GM21367 (cell line): ENCODE data around the gene PHLPP1.

Source experiments
- ATAC-seq: cut with Tn5 transposase; IDR thresholded peaks from one replicate; pipeline ENCODE4 v1.9.1; 2021; ENCODE audit not compliant: unreplicated experiment

Gene PHLPP1

GRCh38 chr18:62844850-62845643 lies 129.7 kb downstream of the PHLPP1 start:
- ATAC-seq, result no peak

- no peak for ATAC-seq
Observed at GRCh38 chr18:62846313-62846712, 131.0 kb downstream of the PHLPP1 start.

GRCh38 chr18:62847081-62847480 lies 131.7 kb downstream of the PHLPP1 start:
- no peak for ATAC-seq

- ATAC-seq, result no peak
Observed at GRCh38 chr18:62848946-62849345, 133.6 kb downstream of the PHLPP1 start.

GRCh38 chr18:62850619-62851306 lies 135.4 kb downstream of the PHLPP1 start:
- no peak for ATAC-seq

GRCh38 chr18:62852851-62853250 lies 137.5 kb downstream of the PHLPP1 start:
- no peak for ATAC-seq

GRCh38 chr18:62856294-62856693 lies 141.0 kb downstream of the PHLPP1 start:
- no peak for ATAC-seq

GRCh38 chr18:62857263-62857976 lies 142.1 kb downstream of the PHLPP1 start:
- ATAC-seq, result no peak

- no peak for ATAC-seq
Observed at GRCh38 chr18:62860062-62860461, 144.7 kb downstream of the PHLPP1 start.

GRCh38 chr18:62862466-62862865 lies 147.1 kb downstream of the PHLPP1 start:
- no peak for ATAC-seq

- ATAC-seq, result no peak
Observed at GRCh38 chr18:62863579-62864001, 148.2 kb downstream of the PHLPP1 start.

GRCh38 chr18:62865498-62865897 lies 150.2 kb downstream of the PHLPP1 start:
- no peak for ATAC-seq

- no peak for ATAC-seq
Observed at GRCh38 chr18:62867534-62867933, 152.2 kb downstream of the PHLPP1 start.

GRCh38 chr18:62868645-62869044 lies 153.3 kb downstream of the PHLPP1 start:
- ATAC-seq, result no peak

- ATAC-seq, result no peak
Observed at GRCh38 chr18:62870643-62871042, 155.3 kb downstream of the PHLPP1 start.

GRCh38 chr18:62875323-62875722 lies 160.0 kb downstream of the PHLPP1 start:
- no peak for ATAC-seq

- ATAC-seq, result no peak
Observed at GRCh38 chr18:62876111-62876510, 160.8 kb downstream of the PHLPP1 start.

GRCh38 chr18:62876828-62877227 lies 161.5 kb downstream of the PHLPP1 start:
- ATAC-seq, result no peak

- no peak for ATAC-seq
Observed at GRCh38 chr18:62877411-62878221, 162.3 kb downstream of the PHLPP1 start.

GRCh38 chr18:62878305-62878704 lies 163.0 kb downstream of the PHLPP1 start:
- ATAC-seq, result no peak

GRCh38 chr18:62880034-62880433 lies 164.7 kb downstream of the PHLPP1 start:
- ATAC-seq, result no peak
